ENCODE data around the gene CFAP46.

DNA sequence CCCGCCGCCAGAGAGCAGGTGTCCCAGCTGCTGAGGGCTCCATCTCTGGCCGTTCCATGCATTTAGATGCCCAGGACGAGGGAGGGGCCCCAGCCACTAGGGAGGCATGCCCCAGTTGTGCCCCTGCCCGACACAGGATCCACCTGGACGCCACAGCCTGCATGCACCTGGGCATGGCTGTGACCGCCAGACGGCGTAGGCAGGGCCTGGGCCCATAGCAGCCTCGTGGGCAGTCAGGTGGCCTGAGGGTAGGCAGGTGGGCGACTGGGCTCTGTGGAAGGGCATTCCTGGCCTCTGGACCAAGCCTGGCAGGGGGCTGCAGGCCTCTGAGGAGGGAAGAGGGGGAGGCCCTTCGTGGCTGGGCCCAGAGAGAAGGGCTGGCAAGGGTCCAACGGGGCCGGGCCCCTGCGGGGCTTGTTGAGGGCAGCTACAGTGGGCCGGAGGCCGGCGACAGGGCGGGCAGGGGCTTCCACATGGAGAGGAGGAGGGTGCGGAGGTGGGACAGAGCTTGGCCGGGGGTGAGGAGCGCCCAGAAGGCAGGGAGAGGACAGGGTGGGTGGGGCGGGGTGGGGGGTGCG lies 80.4 kb downstream of the CFAP46 start:
- TF ChIP-seq SIN3A (IDR thresholded peaks at IDR 0.05; ENCODE audit: borderline replicate concordance, insufficient read depth, low read length) (no peak), POLR2AphosphoS5 (IDR thresholded peaks at IDR 0.05; ENCODE audit: low read depth, low read length) (no peak)
- TF ChIP-seq, protein P1, sequence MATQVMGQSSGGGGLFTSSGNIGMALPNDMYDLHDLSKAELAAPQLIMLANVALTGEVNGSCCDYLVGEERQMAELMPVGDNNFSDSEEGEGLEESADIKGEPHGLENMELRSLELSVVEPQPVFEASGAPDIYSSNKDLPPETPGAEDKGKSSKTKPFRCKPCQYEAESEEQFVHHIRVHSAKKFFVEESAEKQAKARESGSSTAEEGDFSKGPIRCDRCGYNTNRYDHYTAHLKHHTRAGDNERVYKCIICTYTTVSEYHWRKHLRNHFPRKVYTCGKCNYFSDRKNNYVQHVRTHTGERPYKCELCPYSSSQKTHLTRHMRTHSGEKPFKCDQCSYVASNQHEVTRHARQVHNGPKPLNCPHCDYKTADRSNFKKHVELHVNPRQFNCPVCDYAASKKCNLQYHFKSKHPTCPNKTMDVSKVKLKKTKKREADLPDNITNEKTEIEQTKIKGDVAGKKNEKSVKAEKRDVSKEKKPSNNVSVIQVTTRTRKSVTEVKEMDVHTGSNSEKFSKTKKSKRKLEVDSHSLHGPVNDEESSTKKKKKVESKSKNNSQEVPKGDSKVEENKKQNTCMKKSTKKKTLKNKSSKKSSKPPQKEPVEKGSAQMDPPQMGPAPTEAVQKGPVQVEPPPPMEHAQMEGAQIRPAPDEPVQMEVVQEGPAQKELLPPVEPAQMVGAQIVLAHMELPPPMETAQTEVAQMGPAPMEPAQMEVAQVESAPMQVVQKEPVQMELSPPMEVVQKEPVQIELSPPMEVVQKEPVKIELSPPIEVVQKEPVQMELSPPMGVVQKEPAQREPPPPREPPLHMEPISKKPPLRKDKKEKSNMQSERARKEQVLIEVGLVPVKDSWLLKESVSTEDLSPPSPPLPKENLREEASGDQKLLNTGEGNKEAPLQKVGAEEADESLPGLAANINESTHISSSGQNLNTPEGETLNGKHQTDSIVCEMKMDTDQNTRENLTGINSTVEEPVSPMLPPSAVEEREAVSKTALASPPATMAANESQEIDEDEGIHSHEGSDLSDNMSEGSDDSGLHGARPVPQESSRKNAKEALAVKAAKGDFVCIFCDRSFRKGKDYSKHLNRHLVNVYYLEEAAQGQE (IDR thresholded peaks at IDR 0.05; ENCODE audit: insufficient read depth in 1 of 2, low read depth in 2 of 2, low read length in 2 of 2): no peak
